H9 (cell line): ENCODE measurements around the gene ARL8A. TPM values are rescaled to one million over a fixed set of nuclear protein-coding genes. Genes with fewer than 3 reads are reported as not detected.
A peak's percentile ranks its signal among the peaks of the same experiment; 100 is the strongest.

Experiments used
- DNase-seq: peaks from one replicate; pipeline ENCODE4 v3.0.0-alpha.2; 2017
- H2AFZ ChIP-seq: one replicate; pipeline ENCODE4 v1.6.1; 2013; ENCODE audit warnings: mild to moderate bottlenecking, low read length, control low read depth, moderate library complexity
- H2AK5ac ChIP-seq: 2 replicates; pipeline ENCODE4 v1.6.1; 2013; ENCODE audit warnings: low read length, control low read depth, mixed read lengths; ENCODE audit not compliant: insufficient read length
- H2BK120ac ChIP-seq: one replicate; pipeline ENCODE4 v1.6.1; 2013; ENCODE audit warnings: low read depth, mild to moderate bottlenecking, low read length, control low read depth, inconsistent platforms; ENCODE audit not compliant: poor library complexity, severe bottlenecking
- H2BK12ac ChIP-seq: 2 replicates; pipeline ENCODE4 v1.6.1; 2013; ENCODE audit warnings: low read length, control low read depth, mixed read lengths, low read depth; ENCODE audit not compliant: insufficient read length
- H2BK15ac ChIP-seq: 2 replicates; pipeline ENCODE4 v1.6.1; 2013; ENCODE audit warnings: low read depth, low read length, control low read depth
- H2BK20ac ChIP-seq: one replicate; pipeline ENCODE4 v1.6.1; 2013; ENCODE audit warnings: low read depth, mild to moderate bottlenecking, low read length, control low read depth, inconsistent platforms; ENCODE audit not compliant: poor library complexity, severe bottlenecking
- H2BK5ac ChIP-seq: 2 replicates; pipeline ENCODE4 v1.6.1; 2013; ENCODE audit warnings: low read length, control low read depth, mixed read lengths; ENCODE audit not compliant: insufficient read length
- H3K14ac ChIP-seq: 2 replicates; pipeline ENCODE4 v1.6.1; 2013; ENCODE audit warnings: low read length, control low read depth; ENCODE audit not compliant: insufficient read depth
- H3K18ac ChIP-seq: 2 replicates; pipeline ENCODE4 v1.6.1; 2013; ENCODE audit warnings: low read depth, mild to moderate bottlenecking, mixed read lengths, low read length, control low read depth; ENCODE audit not compliant: insufficient read length
- H3K23ac ChIP-seq: 2 replicates; pipeline ENCODE4 v1.6.1; 2013; ENCODE audit warnings: low read length, control low read depth, mixed read lengths, low read depth; ENCODE audit not compliant: insufficient read length
- H3K23me2 ChIP-seq: 2 replicates; pipeline ENCODE4 v1.6.1; 2013; ENCODE audit warnings: low read depth, mild to moderate bottlenecking, mixed read lengths, low read length, control low read depth; ENCODE audit not compliant: insufficient read length, poor library complexity, severe bottlenecking
- H3K27ac ChIP-seq: 2 replicates; pipeline ENCODE4 v1.5.1; 2013; ENCODE audit warnings: low read length, control low read depth, mixed read lengths, low read depth; ENCODE audit not compliant: insufficient read length
- H3K27me3 ChIP-seq: 2 replicates; pipeline ENCODE4 v1.6.1; 2013; ENCODE audit warnings: low read length, control low read depth, inconsistent platforms; ENCODE audit not compliant: insufficient read depth
- H3K4ac ChIP-seq: 2 replicates; pipeline ENCODE4 v1.6.1; 2013; ENCODE audit warnings: low read depth, mild to moderate bottlenecking, control low read depth, inconsistent platforms, low read length, moderate library complexity
- H3K4me1 ChIP-seq: 2 replicates; pipeline ENCODE4 v1.6.1; 2013; ENCODE audit warnings: low read length, control low read depth, inconsistent platforms; ENCODE audit not compliant: insufficient read depth
- H3K4me2 ChIP-seq: 2 replicates; pipeline ENCODE4 v1.6.1; 2013; ENCODE audit warnings: low read length, control low read depth, mixed read lengths; ENCODE audit not compliant: insufficient read length, insufficient read depth
- H3K56ac ChIP-seq: 2 replicates; pipeline ENCODE4 v1.6.1; 2013; ENCODE audit warnings: low read depth, mild to moderate bottlenecking, mixed read lengths, low read length, control low read depth; ENCODE audit not compliant: insufficient read length
- H3K79me1 ChIP-seq: 2 replicates; pipeline ENCODE4 v1.6.1; 2013; ENCODE audit warnings: low read depth, mild to moderate bottlenecking, moderate library complexity, low read length, control low read depth, inconsistent platforms; ENCODE audit not compliant: insufficient read depth, poor library complexity, severe bottlenecking
- H3K79me2 ChIP-seq: 2 replicates; pipeline ENCODE4 v1.6.1; 2013; ENCODE audit warnings: low read length, control low read depth, inconsistent platforms; ENCODE audit not compliant: insufficient read depth
- H3K9ac ChIP-seq: 2 replicates; pipeline ENCODE4 v1.6.1; 2013; ENCODE audit warnings: low read length, control low read depth, mixed read lengths; ENCODE audit not compliant: insufficient read length; ENCODE audit errors: extremely low read depth
- H3K9me3 ChIP-seq: one replicate; pipeline ENCODE4 v1.6.1; 2013; ENCODE audit warnings: low read depth, low read length, inconsistent platforms; ENCODE audit not compliant: control insufficient read depth
- H3T11ph ChIP-seq: one replicate; pipeline ENCODE4 v1.6.1; 2013; ENCODE audit warnings: mild to moderate bottlenecking, low read length, control low read depth, inconsistent platforms
- H4K20me1 ChIP-seq: one replicate; pipeline ENCODE4 v1.6.1; 2013; ENCODE audit not compliant: control insufficient read depth, insufficient read length, insufficient read depth
- H4K5ac ChIP-seq: 2 replicates; pipeline ENCODE4 v1.6.1; 2013; ENCODE audit warnings: low read depth, mild to moderate bottlenecking, mixed read lengths, low read length, control low read depth; ENCODE audit not compliant: insufficient read length
- H4K8ac ChIP-seq: replicated peaks from 2 replicates; pipeline ENCODE4 v1.6.1; 2013; ENCODE audit warnings: low read length, control low read depth, mixed read lengths, low read depth; ENCODE audit not compliant: insufficient read length
- H4K91ac ChIP-seq: 2 replicates; pipeline ENCODE4 v1.6.1; 2013; ENCODE audit warnings: low read depth, mild to moderate bottlenecking, moderate library complexity, mixed read lengths, low read length, control low read depth; ENCODE audit not compliant: insufficient read length
- H3K27ac Mint-ChIP-seq, 3 experiments: 2 replicates in 2 of 3; 3 replicates in 1 of 3; pipeline ENCODE4 v1.8.0; 2020 to 2021; ENCODE audit warnings: mixed read lengths in 3 of 3, mild to moderate bottlenecking in 1 of 3, moderate library complexity in 1 of 3
- H3K27me3 Mint-ChIP-seq: 2 replicates; pipeline ENCODE4 v1.8.0; 2021; ENCODE audit warnings: low read depth, mild to moderate bottlenecking, moderate library complexity, mixed read lengths
- H3K36me3 Mint-ChIP-seq, 3 experiments: 2 replicates in 2 of 3; 3 replicates in 1 of 3; pipeline ENCODE4 v1.8.0; 2020 to 2021; ENCODE audit warnings: low read depth in 3 of 3, mixed read lengths in 3 of 3; ENCODE audit not compliant: insufficient read depth in 1 of 3
- H3K4me1 Mint-ChIP-seq, 2 experiments: 2 replicates each; pipeline ENCODE4 v1.8.0; 2020; ENCODE audit warnings: mixed read lengths in 2 of 2
- H3K4me3 Mint-ChIP-seq, 2 experiments: 2 replicates in 1 of 2; 3 replicates in 1 of 2; pipeline ENCODE4 v1.8.0; 2020 to 2021; ENCODE audit warnings: mild to moderate bottlenecking in 2 of 2, mixed read lengths in 2 of 2, moderate library complexity in 1 of 2
- H3K9me3 Mint-ChIP-seq, 2 experiments: 2 replicates in 1 of 2; 3 replicates in 1 of 2; pipeline ENCODE4 v1.8.0; 2020; ENCODE audit warnings: mild to moderate bottlenecking in 2 of 2, mixed read lengths in 2 of 2, moderate library complexity in 1 of 2
- CTCF ChIP-seq: fragments of 200-600 bp; sonication (generic); conservative IDR thresholded peaks from 3 replicates; pipeline ENCODE4 v1.8.0; 2021; ENCODE audit warnings: antibody characterized with exemption, mild to moderate bottlenecking
- WGBS: extraction: QIAGEN DNeasy Blood & Tissue Kit; methylation state at CpG from one replicate; pipeline ENCODE4 v1.1.7; 2013; ENCODE audit warnings: missing lambda C conversion rate, low lambda C conversion rate, mixed read lengths; ENCODE audit not compliant: insufficient read length; ENCODE audit errors: extremely low coverage; 5-methylcytosine and 5-hydroxymethylcytosine counted together
- total RNA-seq: library from RNA; stranded (reverse); gene quantifications from 2 replicates; pipeline ENCODE4 v1.2.1, GENCODE V29; 2021

Gene ARL8A
- total RNA-seq, 1 experiment from 2014 or later: 67.2 TPM

- H3K23me2 ChIP-seq: no peaks in the 10 kb centered on the region
- no peak for TF ChIP-seq CTCF
- H2BK12ac ChIP-seq: no peak overlapping the region
- no peak overlapping the region for H3K9ac ChIP-seq
- no peak overlapping the region for H3K56ac ChIP-seq
- H3K27me3 Mint-ChIP-seq: peaks cover 9% of the 10 kb centered on the region
- H3K14ac ChIP-seq: no peak overlapping the region
- H3K9me3 ChIP-seq: no peaks in the 10 kb centered on the region
- no peak overlapping the region for H3K18ac ChIP-seq
- DNase-seq: no peak
- no peak overlapping the region for H4K8ac ChIP-seq
- H3K9me3 Mint-ChIP-seq: no peaks in the 10 kb centered on the region
- no peak overlapping the region for H2AK5ac ChIP-seq
- no peak overlapping the region for H3K23ac ChIP-seq
- no peak overlapping the region for H4K91ac ChIP-seq
- no peaks in the 10 kb centered on the region for H4K20me1 ChIP-seq
- no peak overlapping the region for H2BK5ac ChIP-seq
- H3K27ac Mint-ChIP-seq: peak overlapping the region in 1 of 3 experiments; percentile 53; a peak in 2 of 7 replicates
- no peak overlapping the region for H2BK20ac ChIP-seq
- no peak overlapping the region for H2AFZ ChIP-seq
- 0 out of 2 replicates have a peak, but pooled peaks cover 4% of the 10 kb centered on the region for H3K4me1 ChIP-seq
- H3K4me1 Mint-ChIP-seq: peaks cover 14 to 16% of the 10 kb centered on the region in 2 experiments
- no peaks in the 10 kb centered on the region for H3K79me2 ChIP-seq
- no peak overlapping the region for H2BK15ac ChIP-seq
- H3K4me2 ChIP-seq: no peak overlapping the region
- H4K5ac ChIP-seq: no peak overlapping the region
- no peak overlapping the region for H3K27ac ChIP-seq
- H3K4me3 Mint-ChIP-seq: no peak overlapping the region
- WGBS: no CpG with 5 or more reads among the region's 10 CpGs
- no peak overlapping the region for H3T11ph ChIP-seq
- no peaks in the 10 kb centered on the region for H3K27me3 ChIP-seq
- no peak overlapping the region for H2BK120ac ChIP-seq
- no peaks in the 10 kb centered on the region for H3K36me3 Mint-ChIP-seq
- H3K4ac ChIP-seq: no peak overlapping the region
- no peaks in the 10 kb centered on the region for H3K79me1 ChIP-seq
Measured at GRCh38 chr1:202123336-202123813, 21.2 kb downstream of the ARL8A start.
